ENCODE results near the gene CBX3.

Gene CBX3

GRCh38 chr7:26198133-26198780, 3.3 kb upstream of the CBX3 start:
- ATAC-seq (replicated peaks) (no peak), DNase-seq (no peak)
- H3K36me3 Mint-ChIP-seq: peaks cover 64 to 73% of the 10 kb centered on the region in 2 donors
- H3K9me3 Mint-ChIP-seq: no peaks in the 10 kb centered on the region
- H3K4me1 Mint-ChIP-seq: peaks cover 41 to 63% of the 10 kb centered on the region in 2 donors
- H3K27ac Mint-ChIP-seq: peak overlapping the region; percentile 100
- H3K4me3 Mint-ChIP-seq: peak overlapping the region; percentile 94 to 99
- H3K27me3 Mint-ChIP-seq: peaks cover 0 to 8% of the 10 kb centered on the region in 2 donors

- Mint-ChIP-seq H3K9me3 (no peaks in the 10 kb centered on the region), H3K36me3 (peaks cover 59 to 68% of the 10 kb centered on the region in 2 donors), H3K27me3 (peaks cover 0 to 8% of the 10 kb centered on the region in 2 donors), H3K4me1 (peaks cover 37 to 62% of the 10 kb centered on the region in 2 donors), H3K4me3 (peak overlapping the region; percentile 94 to 99), H3K27ac (peak overlapping the region; percentile 100)
- ATAC-seq (replicated peaks): no peak
- DNase-seq: no peak
Measured at GRCh38 chr7:26198781-26199169, 2.8 kb upstream of the CBX3 start.

GRCh38 chr7:26199301-26200037, 2.1 kb upstream of the CBX3 start:
- peaks cover 52 to 65% of the 10 kb centered on the region in 2 donors for H3K36me3 Mint-ChIP-seq
- peaks cover 0 to 8% of the 10 kb centered on the region in 2 donors for H3K27me3 Mint-ChIP-seq
- peaks cover 37 to 62% of the 10 kb centered on the region in 2 donors for H3K4me1 Mint-ChIP-seq
- H3K4me3 Mint-ChIP-seq: peak overlapping the region; percentile 94 to 99
- no peaks in the 10 kb centered on the region for H3K9me3 Mint-ChIP-seq
- H3K27ac Mint-ChIP-seq: peak overlapping the region; percentile 100
- ATAC-seq (replicated peaks) (no peak), DNase-seq (peak; percentile 26)

- Mint-ChIP-seq H3K4me3 (peak overlapping the region; percentile 94 to 99), H3K27ac (peak overlapping the region; percentile 100), H3K4me1 (peaks cover 36 to 63% of the 10 kb centered on the region in 2 donors), H3K36me3 (peaks cover 49 to 64% of the 10 kb centered on the region in 2 donors), H3K9me3 (no peaks in the 10 kb centered on the region), H3K27me3 (peaks cover 0 to 8% of the 10 kb centered on the region in 2 donors)
- ATAC-seq (replicated peaks) (peak; percentile 24 to 25), DNase-seq (peak; percentile 55)
Measured at GRCh38 chr7:26200038-26200443, 1.5 kb upstream of the CBX3 start.

GRCh38 chr7:26200444-26201246, 900 bp upstream of the CBX3 start, which contains the start of gene HNRNPA2B1:
Gene HNRNPA2B1 (minus strand): TSS chr7:26200746. CDS start chr7:26200577, 169 bp downstream.
- H3K36me3 Mint-ChIP-seq: peaks cover 44 to 60% of the 10 kb centered on the region in 2 donors
- H3K27ac Mint-ChIP-seq: peak within 1 kb of the TSS; percentile 100
- H3K9me3 Mint-ChIP-seq: no peaks in the 10 kb centered on the region
- peaks cover 0 to 8% of the 10 kb centered on the region in 2 donors for H3K27me3 Mint-ChIP-seq
- ATAC-seq (replicated peaks): peak; percentile 63 to 70
- peaks cover 34 to 64% of the 10 kb centered on the region in 2 donors for H3K4me1 Mint-ChIP-seq
- peak within 1 kb of the TSS; percentile 94 to 99 for H3K4me3 Mint-ChIP-seq
- DNase-seq: peak; percentile 97

GRCh38 chr7:26202019-26202990, 760 bp downstream of the CBX3 start:
- H3K27me3 Mint-ChIP-seq: peaks cover 0 to 8% of the 10 kb centered on the region in 2 donors

GRCh38 chr7:26203016-26203415, 1.5 kb downstream of the CBX3 start:
- Mint-ChIP-seq H3K27ac (peak overlapping the region; percentile 94), H3K4me3 (peak overlapping the region; percentile 86 to 87), H3K9me3 (no peaks in the 10 kb centered on the region), H3K4me1 (peaks cover 22 to 53% of the 10 kb centered on the region in 2 donors), H3K27me3 (peaks cover 0 to 8% of the 10 kb centered on the region in 2 donors), H3K36me3 (peaks cover 37 to 54% of the 10 kb centered on the region in 2 donors)
- no peak for DNase-seq
- ATAC-seq (replicated peaks): no peak

More at GRCh38 chr7:26202019-26202990, 760 bp downstream of the CBX3 start:
- Mint-ChIP-seq H3K4me1 (peaks cover 24 to 54% of the 10 kb centered on the region in 2 donors), H3K9me3 (no peaks in the 10 kb centered on the region), H3K36me3 (peaks cover 36 to 54% of the 10 kb centered on the region in 2 donors), H3K27ac (peak overlapping the region; percentile 94), H3K4me3 (peak overlapping the region; percentile 94 to 99)
- peak; percentile 1 to 2 for ATAC-seq (replicated peaks)
- DNase-seq: peak; percentile 29

GRCh38 chr7:26208040-26208439, 6.5 kb downstream of the CBX3 start:
- peaks cover 12 to 39% of the 10 kb centered on the region in 2 donors for H3K4me1 Mint-ChIP-seq
- H3K4me3 Mint-ChIP-seq: no peak overlapping the region
- peaks cover 31 to 39% of the 10 kb centered on the region in 2 donors for H3K36me3 Mint-ChIP-seq
- H3K27ac Mint-ChIP-seq: no peak overlapping the region
- no peaks in the 10 kb centered on the region for H3K27me3 Mint-ChIP-seq
- H3K9me3 Mint-ChIP-seq: no peaks in the 10 kb centered on the region
- DNase-seq (no peak), ATAC-seq (replicated peaks) (no peak)

GRCh38 chr7:26212921-26213718, 11.6 kb downstream of the CBX3 start:
- H3K4me3 Mint-ChIP-seq: no peak overlapping the region
- peaks cover 20 to 23% of the 10 kb centered on the region in 2 donors for H3K36me3 Mint-ChIP-seq
- H3K9me3 Mint-ChIP-seq: no peaks in the 10 kb centered on the region
- H3K27me3 Mint-ChIP-seq: no peaks in the 10 kb centered on the region
- H3K27ac Mint-ChIP-seq: no peak overlapping the region
- DNase-seq (no peak), ATAC-seq (replicated peaks) (no peak)
- peaks cover 2 to 15% of the 10 kb centered on the region in 2 donors for H3K4me1 Mint-ChIP-seq

- H3K27me3 Mint-ChIP-seq: no peaks in the 10 kb centered on the region
- peak overlapping the region; percentile 44 for H3K27ac Mint-ChIP-seq
- H3K9me3 Mint-ChIP-seq: no peaks in the 10 kb centered on the region
- peaks cover 20 to 23% of the 10 kb centered on the region in 2 donors for H3K36me3 Mint-ChIP-seq
- peaks cover 2 to 15% of the 10 kb centered on the region in 2 donors for H3K4me1 Mint-ChIP-seq
- no peak for DNase-seq
- no peak overlapping the region for H3K4me3 Mint-ChIP-seq
- ATAC-seq (replicated peaks): no peak
Measured at GRCh38 chr7:26213807-26214515, 12.4 kb downstream of the CBX3 start.

GRCh38 chr7:26216049-26216448, 14.5 kb downstream of the CBX3 start:
- Mint-ChIP-seq H3K4me3 (no peak overlapping the region), H3K36me3 (peaks cover 10 to 14% of the 10 kb centered on the region in 2 donors), H3K9me3 (no peaks in the 10 kb centered on the region), H3K4me1 (peaks cover 2 to 11% of the 10 kb centered on the region in 2 donors), H3K27me3 (no peaks in the 10 kb centered on the region), H3K27ac (no peak overlapping the region)
- no peak for ATAC-seq (replicated peaks)
- no peak for DNase-seq

- ATAC-seq (replicated peaks) (no peak), DNase-seq (no peak)
- H3K4me1 Mint-ChIP-seq: no peaks in the 10 kb centered on the region
- no peak overlapping the region for H3K4me3 Mint-ChIP-seq
- H3K27me3 Mint-ChIP-seq: peaks cover 0 to 11% of the 10 kb centered on the region in 2 donors
- no peaks in the 10 kb centered on the region for H3K36me3 Mint-ChIP-seq
- H3K9me3 Mint-ChIP-seq: no peaks in the 10 kb centered on the region
- no peak overlapping the region for H3K27ac Mint-ChIP-seq
Measured at GRCh38 chr7:26224359-26224758, 22.8 kb downstream of the CBX3 start.

Measured in stimulated activated naive B cell treated with anti-CD40 and anti-IgM and Interleukin-4, amounts not matched to agents 10 μg/mL and 1 μg/mL and 100 μg/mL, for 72 hours (primary cell).